Measurements from ENCODE around the gene ZBTB46. TPM values are rescaled to one million over a fixed set of nuclear protein-coding genes. Genes with fewer than 3 reads are reported as not detected.
A peak's percentile ranks its signal among the peaks of the same experiment; 100 is the strongest.
"Not testable (repeated sequence)": the region's sequence is repeated elsewhere in the genome, so short reads cannot be mapped to it uniquely, and the experiment has no call there.

Gene ZBTB46, protein sequence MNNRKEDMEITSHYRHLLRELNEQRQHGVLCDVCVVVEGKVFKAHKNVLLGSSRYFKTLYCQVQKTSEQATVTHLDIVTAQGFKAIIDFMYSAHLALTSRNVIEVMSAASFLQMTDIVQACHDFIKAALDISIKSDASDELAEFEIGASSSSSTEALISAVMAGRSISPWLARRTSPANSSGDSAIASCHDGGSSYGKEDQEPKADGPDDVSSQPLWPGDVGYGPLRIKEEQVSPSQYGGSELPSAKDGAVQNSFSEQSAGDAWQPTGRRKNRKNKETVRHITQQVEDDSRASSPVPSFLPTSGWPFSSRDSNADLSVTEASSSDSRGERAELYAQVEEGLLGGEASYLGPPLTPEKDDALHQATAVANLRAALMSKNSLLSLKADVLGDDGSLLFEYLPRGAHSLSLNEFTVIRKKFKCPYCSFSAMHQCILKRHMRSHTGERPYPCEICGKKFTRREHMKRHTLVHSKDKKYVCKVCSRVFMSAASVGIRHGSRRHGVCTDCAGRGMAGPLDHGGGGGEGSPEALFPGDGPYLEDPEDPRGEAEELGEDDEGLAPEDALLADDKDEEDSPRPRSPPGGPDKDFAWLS
- 1 to 10 TPM; 2.1 to 3.2 TPM for total RNA-seq

DNA sequence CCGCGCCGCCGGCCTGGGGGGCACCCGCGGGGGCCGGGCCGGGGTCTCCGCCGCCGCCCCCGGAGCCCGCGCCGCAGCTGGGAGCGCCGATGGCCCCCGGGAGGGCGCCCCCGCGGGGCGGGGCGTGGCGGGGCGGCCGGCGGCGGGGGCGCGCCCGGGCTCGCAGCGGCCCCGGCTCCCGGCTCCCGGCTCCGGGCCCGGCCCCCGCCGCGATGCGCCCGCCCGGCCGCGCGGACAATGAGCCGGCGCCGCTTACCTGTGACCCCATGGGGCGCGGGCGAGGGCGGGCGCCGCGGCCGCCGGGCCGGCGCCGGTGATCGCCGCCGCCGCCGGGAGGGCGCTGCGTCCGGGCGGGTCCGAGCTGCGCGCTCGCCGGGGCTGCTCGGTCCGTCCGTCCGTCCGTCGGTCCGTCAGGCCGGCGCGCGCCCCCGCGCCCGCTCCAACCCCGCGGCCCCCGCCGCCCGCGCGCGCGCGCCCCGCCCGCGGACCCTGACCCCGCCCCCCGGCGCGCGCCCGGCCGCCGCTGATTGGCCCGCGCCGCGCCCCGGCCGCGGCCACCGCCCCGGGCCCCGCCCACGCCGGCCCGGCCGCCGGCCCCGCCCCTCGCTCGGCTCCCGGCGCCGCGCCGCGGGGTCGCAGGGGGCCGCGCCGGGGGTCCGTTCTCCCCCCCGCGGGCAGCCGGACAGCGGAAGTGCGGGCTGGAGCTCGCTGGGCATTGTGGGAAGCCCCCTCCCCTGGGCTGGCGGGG is at the start of gene ZBTB46:
TSS of gene ZBTB46 (minus strand) at position 424 of the 748 bp plus-strand sequence. CDS start 40,507 bp downstream, outside the sequence.
- H3K36me3 ChIP-seq, result no peaks in the 10 kb centered on the region
- no peaks in the 10 kb centered on the region for H3K9me3 ChIP-seq
- H3K4me3 ChIP-seq, result peak within 1 kb of the TSS; percentile 35
- intact Hi-C loops (cut with DNase I), result no loop called here
- TF ChIP-seq, protein P1, sequence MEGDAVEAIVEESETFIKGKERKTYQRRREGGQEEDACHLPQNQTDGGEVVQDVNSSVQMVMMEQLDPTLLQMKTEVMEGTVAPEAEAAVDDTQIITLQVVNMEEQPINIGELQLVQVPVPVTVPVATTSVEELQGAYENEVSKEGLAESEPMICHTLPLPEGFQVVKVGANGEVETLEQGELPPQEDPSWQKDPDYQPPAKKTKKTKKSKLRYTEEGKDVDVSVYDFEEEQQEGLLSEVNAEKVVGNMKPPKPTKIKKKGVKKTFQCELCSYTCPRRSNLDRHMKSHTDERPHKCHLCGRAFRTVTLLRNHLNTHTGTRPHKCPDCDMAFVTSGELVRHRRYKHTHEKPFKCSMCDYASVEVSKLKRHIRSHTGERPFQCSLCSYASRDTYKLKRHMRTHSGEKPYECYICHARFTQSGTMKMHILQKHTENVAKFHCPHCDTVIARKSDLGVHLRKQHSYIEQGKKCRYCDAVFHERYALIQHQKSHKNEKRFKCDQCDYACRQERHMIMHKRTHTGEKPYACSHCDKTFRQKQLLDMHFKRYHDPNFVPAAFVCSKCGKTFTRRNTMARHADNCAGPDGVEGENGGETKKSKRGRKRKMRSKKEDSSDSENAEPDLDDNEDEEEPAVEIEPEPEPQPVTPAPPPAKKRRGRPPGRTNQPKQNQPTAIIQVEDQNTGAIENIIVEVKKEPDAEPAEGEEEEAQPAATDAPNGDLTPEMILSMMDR (IDR thresholded peaks at IDR 0.05), result no peak
- peak; percentile 63 for DNase-seq
- peak within 1 kb of the TSS; percentile 43 to 44 for H3K9ac ChIP-seq (ENCODE audit: low read depth in 2 of 2, low read length in 2 of 2)
- H3K27ac ChIP-seq, result peak within 1 kb of the TSS; percentile 44
- H3K4me1 ChIP-seq, result peaks cover 10% of the 10 kb centered on the region
- H3K27me3 ChIP-seq, result peaks cover 23% of the 10 kb centered on the region

DNA sequence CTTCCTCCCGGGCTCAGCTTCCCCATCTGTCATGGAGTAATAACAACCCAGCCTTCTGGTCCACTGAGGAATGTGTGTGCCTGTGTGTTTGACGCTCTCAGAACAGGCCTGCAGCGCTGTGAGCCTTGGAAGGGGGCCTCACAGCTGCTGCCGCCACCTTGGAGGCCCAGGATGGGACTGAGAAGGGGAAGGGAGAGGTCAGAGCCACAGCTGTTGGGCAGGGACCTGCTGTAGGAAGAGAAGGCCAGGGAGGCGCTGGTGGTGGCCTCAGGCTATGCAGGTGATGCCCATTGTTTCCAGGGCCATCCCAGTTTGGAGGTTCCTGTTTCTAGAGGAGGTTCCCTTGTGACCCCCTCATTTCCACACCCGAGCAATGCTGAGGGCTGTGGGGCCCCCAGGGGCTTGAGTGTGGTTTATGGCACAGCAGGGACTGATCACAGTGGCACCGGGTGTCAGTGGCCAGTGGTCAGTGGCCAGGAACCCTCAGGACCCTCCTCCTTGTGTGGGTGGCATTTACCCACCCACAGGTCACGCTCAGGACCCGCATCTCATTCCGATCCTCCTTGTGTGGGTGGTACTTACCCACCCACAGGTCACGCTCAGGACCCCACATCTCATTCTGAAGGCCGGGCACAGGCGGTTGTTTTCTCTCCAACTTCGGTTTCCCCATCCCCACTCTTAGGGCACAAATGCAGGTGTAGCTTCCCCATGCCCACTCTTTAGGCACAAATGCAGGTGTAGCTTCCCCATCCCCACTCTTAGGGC is 48.0 kb upstream of the ZBTB46 start:
- Histone ChIP-seq H3K27ac (no peak overlapping the region), H3K36me3 (peaks cover 18% of the 10 kb centered on the region), H3K4me1 (no peaks in the 10 kb centered on the region), H3K27me3 (no peaks in the 10 kb centered on the region), H3K4me3 (no peak overlapping the region), H3K9me3 (no peaks in the 10 kb centered on the region), H3K9ac (ENCODE audit: low read depth in 2 of 2, low read length in 2 of 2) (no peak overlapping the region)
- TF ChIP-seq, protein P1 (IDR thresholded peaks at IDR 0.05), result no peak
- intact Hi-C loops (cut with DNase I), result no loop called here
- no peak for DNase-seq

DNA sequence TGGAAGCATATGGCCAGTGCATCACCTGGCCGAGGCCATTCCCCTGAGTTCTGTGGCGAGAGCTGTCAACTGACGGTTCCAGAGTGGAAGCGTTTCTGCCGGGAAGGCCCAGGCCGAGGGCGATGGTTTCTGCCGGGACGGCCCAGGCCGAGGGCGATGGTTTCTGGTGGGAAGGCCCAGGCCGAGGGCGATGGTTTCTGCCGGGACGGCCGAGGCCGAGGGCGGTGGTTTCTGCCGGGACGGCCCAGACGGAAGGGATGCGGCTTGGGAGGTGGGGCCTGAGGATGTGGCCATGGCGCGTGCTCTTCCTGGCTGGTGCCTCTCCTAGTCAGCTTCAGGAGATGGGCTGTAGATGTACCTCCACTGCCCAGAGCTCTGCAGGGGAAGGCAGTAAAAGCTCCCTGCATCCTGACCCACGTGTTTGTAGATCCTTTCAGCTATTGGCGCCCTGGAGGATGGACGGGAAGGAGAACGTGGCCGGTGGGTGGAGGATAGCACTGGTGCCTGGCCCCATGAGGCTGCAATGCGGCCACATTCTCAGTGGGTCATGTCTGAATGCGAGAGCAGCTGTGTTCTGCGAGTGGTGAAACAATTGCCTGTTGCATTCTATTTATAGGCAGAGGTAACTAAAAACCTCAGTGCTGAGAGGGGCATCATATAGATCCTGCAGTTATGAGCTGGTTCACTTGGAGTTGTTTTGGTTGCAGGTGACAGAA is 46.8 kb upstream of the ZBTB46 start:
- Histone ChIP-seq H3K9ac (ENCODE audit: low read depth in 2 of 2, low read length in 2 of 2) (no peak overlapping the region), H3K4me1 (no peaks in the 10 kb centered on the region), H3K36me3 (peaks cover 18% of the 10 kb centered on the region), H3K9me3 (no peaks in the 10 kb centered on the region), H3K4me3 (no peak overlapping the region), H3K27me3 (no peaks in the 10 kb centered on the region), H3K27ac (no peak overlapping the region)
- intact Hi-C loops (cut with DNase I), result no loop called here
- no peak for DNase-seq
- TF ChIP-seq, protein P1 (IDR thresholded peaks at IDR 0.05), result no peak

DNA sequence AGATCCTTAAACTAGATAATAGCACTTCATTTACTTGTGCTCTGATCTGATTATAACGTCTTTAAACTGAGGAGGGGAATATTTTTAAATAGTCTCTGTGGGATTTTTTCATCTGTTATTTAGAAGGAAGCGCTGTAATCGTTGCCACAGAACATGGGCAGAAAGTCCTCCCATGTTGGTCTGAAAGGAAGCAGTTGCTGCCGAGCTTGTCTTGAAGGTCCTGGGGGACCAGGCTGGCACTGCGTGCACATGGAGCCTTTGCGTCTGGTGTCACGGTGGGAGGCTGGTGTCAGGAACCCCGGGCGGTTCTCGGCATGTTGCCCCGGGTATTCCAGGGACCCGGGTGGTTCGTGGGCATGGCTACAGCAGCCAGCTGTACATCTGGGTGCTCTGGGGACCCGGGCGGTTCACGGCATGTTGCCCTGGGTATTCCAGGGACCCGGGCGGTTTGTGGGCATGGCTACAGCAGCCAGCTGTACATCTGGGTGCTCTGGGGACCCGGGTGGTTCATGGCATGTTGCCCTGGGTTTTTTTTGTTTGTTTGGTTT is 45.5 kb upstream of the ZBTB46 start:
- H3K4me1 ChIP-seq, result no peaks in the 10 kb centered on the region
- peaks cover 15% of the 10 kb centered on the region for H3K36me3 ChIP-seq

DNA sequence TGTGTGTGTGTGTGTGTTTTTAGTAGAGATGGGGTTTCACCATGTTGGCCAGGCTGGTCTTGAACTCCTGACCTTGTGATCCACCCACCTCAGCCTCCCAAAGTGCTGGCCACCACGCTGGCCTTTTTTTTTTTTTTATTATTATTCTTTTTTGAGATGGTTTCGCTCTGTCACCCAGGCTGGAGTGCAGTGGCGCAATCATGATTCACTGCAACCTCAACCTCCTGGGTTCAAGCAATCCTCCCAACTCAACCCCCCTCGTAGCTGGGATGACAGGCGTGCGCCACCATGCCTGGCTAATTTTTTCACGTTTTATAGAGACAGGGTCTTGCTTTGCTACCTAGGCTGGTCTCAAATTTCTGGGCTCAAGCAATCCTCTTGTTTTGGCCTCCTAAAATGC is 43.2 kb upstream of the ZBTB46 start:
- H3K27ac ChIP-seq; H3K9ac ChIP-seq (ENCODE audit: low read depth in 2 of 2, low read length in 2 of 2); H3K4me1 ChIP-seq; intact Hi-C loops (cut with DNase I); H3K9me3 ChIP-seq; DNase-seq; H3K4me3 ChIP-seq; H3K27me3 ChIP-seq: not testable (repeated sequence)
- H3K36me3 ChIP-seq, result peaks cover 25% of the 10 kb centered on the region

More for the DNA sequence above, 45.5 kb upstream of the ZBTB46 start:
- TF ChIP-seq, protein P1 (IDR thresholded peaks at IDR 0.05), result no peak
- intact Hi-C loops (cut with DNase I), result no loop called here
- Histone ChIP-seq H3K27ac (no peak overlapping the region), H3K9me3 (no peaks in the 10 kb centered on the region), H3K27me3 (no peaks in the 10 kb centered on the region), H3K4me3 (no peak overlapping the region), H3K9ac (ENCODE audit: low read depth in 2 of 2, low read length in 2 of 2) (no peak overlapping the region)
- no peak for DNase-seq

Measured in colonic mucosa (tissue), 4 donors.